Tibial nerve (tissue), 4 donors: ENCODE data around the gene MAPKAP1. TPM values are rescaled to one million over a fixed set of nuclear protein-coding genes. Genes with fewer than 3 reads are reported as not detected.
"Not testable (repeated sequence)": the region's sequence is repeated elsewhere in the genome, so short reads cannot be mapped to it uniquely, and the experiment has no call there.

Experiments
- DNase-seq, 2 donors: peaks; one replicate each; pipeline ENCODE4 v3.0.0-alpha.2; 2019; ENCODE audit warnings: low spot score in 2 of 2
- H3K27ac ChIP-seq, 4 donors: fragments of 200-600 bp; sonication (generic) in 3 of 4; one replicate each; pipeline ENCODE4 v1.5.1; 2017 to 2019; ENCODE audit warnings: mild to moderate bottlenecking in 1 of 4
- H3K27me3 ChIP-seq, 2 donors: fragments of 200-600 bp; sonication (generic) in 1 of 2; one replicate each; pipeline versions ENCODE4 v1.5.1 to v1.6.0; 2017 to 2019
- H3K36me3 ChIP-seq, 3 donors: fragments of 200-600 bp; sonication (generic); one replicate each; pipeline ENCODE4 v1.5.1; 2018 to 2019
- H3K4me1 ChIP-seq, 4 donors: fragments of 200-600 bp; sonication (generic) in 3 of 4; one replicate each; pipeline ENCODE4 v1.5.1; 2017 to 2019
- H3K4me3 ChIP-seq, 4 donors: fragments of 200-600 bp; sonication (generic) in 3 of 4; one replicate each; pipeline ENCODE4 v1.5.1; 2017 to 2019; ENCODE audit warnings: mild to moderate bottlenecking in 1 of 4, moderate library complexity in 1 of 4
- H3K9me3 ChIP-seq, 4 donors: fragments of 200-600 bp; sonication (generic) in 3 of 4; one replicate each; pipeline ENCODE4 v1.5.1; 2017 to 2019
- CTCF ChIP-seq, 5 experiments: fragments of 200-600 bp in 3 of 5; fragments of 450-650 bp in 2 of 5; sonication (generic) in 3 of 5; IDR thresholded peaks; one replicate each; pipeline ENCODE4 v1.5.1; 2016 to 2019; ENCODE audit warnings: antibody characterized with exemption in 5 of 5, mild to moderate bottlenecking in 3 of 5, moderate library complexity in 2 of 5
- EP300 ChIP-seq, 2 donors: sonication (generic); formaldehyde crosslinking; IDR thresholded peaks; one replicate each; pipeline ENCODE4 v1.6.1; 2017; ENCODE audit warnings: antibody characterized with exemption in 2 of 2, mild to moderate bottlenecking in 1 of 2
- POLR2A ChIP-seq, 2 donors: fragments of 450-650 bp; IDR thresholded peaks; one replicate each; pipeline ENCODE4 v1.6.1; 2017; ENCODE audit warnings: antibody characterized with exemption in 2 of 2, mild to moderate bottlenecking in 2 of 2, moderate library complexity in 2 of 2
- WGBS, 2 donors: methylation state at CpG; one replicate each; pipeline ENCODE4 v1.1.5; 2018; 5-methylcytosine and 5-hydroxymethylcytosine counted together
- total RNA-seq, 4 donors: library from RNA; depleted of rRNA; stranded (reverse); fragments of >200 nt; gene quantifications; one replicate each; pipeline ENCODE4 v1.1.0, GENCODE V29; 2016

MAPKAP1 gene
- total RNA-seq, 4 donors from 2014 or later, result 61.4 to 111 (median 92.7) TPM

GRCh38 chr9:125585503-125586171, 121.4 kb downstream of the MAPKAP1 start:
- TF ChIP-seq POLR2A (IDR thresholded peaks at IDR 0.05), result no peak
- TF ChIP-seq EP300 (IDR thresholded peaks at IDR 0.05), result no peak
- no peak for TF ChIP-seq CTCF (IDR thresholded peaks at IDR 0.05)
- H3K4me3 ChIP-seq, result no peak overlapping the region
- no peaks in the 10 kb centered on the region for H3K9me3 ChIP-seq
- no peak for DNase-seq
- peaks cover 0 to 41% (median 0%) of the 10 kb centered on the region in 3 donors for H3K36me3 ChIP-seq
- H3K27ac ChIP-seq, result no peak overlapping the region
- WGBS, 2 donors, result 96% methylated on average over 11 of the region's 11 CpGs
- H3K4me1 ChIP-seq, result peaks cover 0 to 6% (median 0%) of the 10 kb centered on the region in 4 donors
- no peaks in the 10 kb centered on the region for H3K27me3 ChIP-seq

- WGBS, 2 donors, result 85 to 87% methylated on average over 4 of the region's 4 CpGs
- TF ChIP-seq CTCF (IDR thresholded peaks at IDR 0.05) (no peak), POLR2A (IDR thresholded peaks at IDR 0.05) (no peak)
- no peaks in the 10 kb centered on the region for H3K27me3 ChIP-seq
- DNase-seq, result no peak
- H3K36me3 ChIP-seq, result peaks cover 0 to 47% (median 0%) of the 10 kb centered on the region in 3 donors
- H3K9me3 ChIP-seq, result no peaks in the 10 kb centered on the region
- H3K27ac ChIP-seq, result no peak overlapping the region
- no peaks in the 10 kb centered on the region for H3K4me1 ChIP-seq
- no peak overlapping the region for H3K4me3 ChIP-seq
Observed at GRCh38 chr9:125580701-125581286, 126.2 kb downstream of the MAPKAP1 start.

- Histone ChIP-seq H3K4me1 (no peaks in the 10 kb centered on the region), H3K36me3 (peaks cover 0 to 32% (median 0%) of the 10 kb centered on the region in 3 donors), H3K27me3 (no peaks in the 10 kb centered on the region), H3K4me3 (no peak overlapping the region), H3K9me3 (no peaks in the 10 kb centered on the region), H3K27ac (no peak overlapping the region)
- TF ChIP-seq EP300 (IDR thresholded peaks at IDR 0.05), result no peak
- no peak for DNase-seq
- 93 to 94% methylated on average over 12 of the region's 12 CpGs for WGBS, 2 donors
Observed at GRCh38 chr9:125579030-125579932, 127.7 kb downstream of the MAPKAP1 start.

GRCh38 chr9:125574126-125574877, 132.7 kb downstream of the MAPKAP1 start:
- Histone ChIP-seq H3K4me3 (no peak overlapping the region), H3K9me3 (peaks cover 0 to 9% (median 0%) of the 10 kb centered on the region in 4 donors), H3K4me1 (peaks cover 0 to 5% (median 0%) of the 10 kb centered on the region in 4 donors), H3K27ac (no peak overlapping the region), H3K36me3 (peaks cover 0 to 12% (median 0%) of the 10 kb centered on the region in 3 donors), H3K27me3 (no peaks in the 10 kb centered on the region)
- whole genome bisulfite sequencing, 2 donors, result 88 to 95% methylated on average over 2 of the region's 2 CpGs
- no peak for DNase-seq
- no peak for TF ChIP-seq EP300 (IDR thresholded peaks at IDR 0.05)
- no peak for TF ChIP-seq POLR2A (IDR thresholded peaks at IDR 0.05)
- TF ChIP-seq CTCF (IDR thresholded peaks at IDR 0.05), result no peak

- DNase-seq, H3K4me3 ChIP-seq: not testable (repeated sequence)
- 80 to 86% methylated on average over 1 of the region's 1 CpG for WGBS, 2 donors
Observed at GRCh38 chr9:125572461-125572860, 134.5 kb downstream of the MAPKAP1 start.

GRCh38 chr9:125571824-125572223, 135.2 kb downstream of the MAPKAP1 start:
- 97 to 100% methylated on average over 3 of the region's 3 CpGs for WGBS, 2 donors
- H3K9me3 ChIP-seq, H3K27ac ChIP-seq, H3K4me3 ChIP-seq, DNase-seq, H3K27me3 ChIP-seq: not testable (repeated sequence)
- Histone ChIP-seq H3K36me3 (peaks cover 0 to 12% (median 0%) of the 10 kb centered on the region in 3 donors), H3K4me1 (peaks cover 0 to 11% (median 0%) of the 10 kb centered on the region in 4 donors)

More at GRCh38 chr9:125572461-125572860, 134.5 kb downstream of the MAPKAP1 start:
- H3K27me3 ChIP-seq, H3K9me3 ChIP-seq, H3K27ac ChIP-seq: not testable (repeated sequence)
- peaks cover 0 to 12% (median 0%) of the 10 kb centered on the region in 3 donors for H3K36me3 ChIP-seq
- peaks cover 0 to 11% (median 0%) of the 10 kb centered on the region in 4 donors for H3K4me1 ChIP-seq
